GM12878 (cell line): ENCODE measurements around the gene NR2F1-AS1. TPM values are rescaled to one million over a fixed set of nuclear protein-coding genes. Genes with fewer than 3 reads are reported as not detected.

Experiments used
- ATAC-seq: fragments of 200-7000 bp; cut with Tn5 transposase; 3 replicates; pipeline ENCODE4 v1.9.1; 2020; ENCODE audit warnings: mild to moderate bottlenecking, moderate library complexity
- BruUV-seq: library from RNA; stranded (reverse); fragments of 400-500 nt; replicated peaks from 2 replicates; lab custom pipeline; 2021; lab: Mats Ljungman, UMichigan
- CTCF ChIA-PET: fragments of 300-600 bp; sonication (Branson Sonifier 250); formaldehyde crosslinking; extraction: SDS; loops from one replicate; lab custom pipeline; 2021; ENCODE audit warnings: inconsistent platforms; lab: Yijun Ruan, JAX
- POLR2A ChIA-PET: fragments of 350-600 bp; formaldehyde crosslinking; extraction: SDS; loops from one replicate; lab custom pipeline; 2021; ENCODE audit warnings: inconsistent platforms; lab: Charles Lee
- RAD21 ChIA-PET: fragments of 300-600 bp; sonication (Branson Sonifier 250); formaldehyde crosslinking; loops from one replicate; lab custom pipeline; 2023; ENCODE audit warnings: antibody characterized with exemption; ENCODE audit not compliant: unreplicated experiment; lab: Charles Lee
- SMC1A ChIA-PET: fragments of 300-600 bp; sonication (Branson Sonifier 250); formaldehyde crosslinking; loops from one replicate; lab custom pipeline; 2023; ENCODE audit not compliant: unreplicated experiment, uncharacterized antibody; lab: Charles Lee
- DNase-seq: peaks from one replicate; pipeline ENCODE4 v3.0.0-alpha.2; 2011; ENCODE audit warnings: low read depth, low spot score
- FAIRE-seq: peaks from 3 replicates; lab custom pipeline; 2011; peaks lifted over from hg19 to GRCh38; lab: Jason Lieb, UNC
- H2AFZ ChIP-seq: 2 replicates; pipeline ENCODE4 v1.6.0; 2011; ENCODE audit warnings: low read depth, low read length, control low read depth; ENCODE audit not compliant: control insufficient read depth
- H3K27ac ChIP-seq: 2 replicates; pipeline ENCODE4 v1.5.1; 2011; ENCODE audit warnings: control low read depth; ENCODE audit not compliant: control insufficient read depth, insufficient read depth
- H3K27me3 ChIP-seq, 2 experiments: replicated peaks in 1 of 2; 2 replicates each; pipeline versions ENCODE4 v1.6.0 to v1.6.1; 2011; ENCODE audit warnings: low read length in 1 of 2; ENCODE audit not compliant: control insufficient read depth in 2 of 2, insufficient read depth in 2 of 2
- H3K36me3 ChIP-seq, 2 experiments: 2 replicates each; pipeline ENCODE4 v1.5.1; 2011; ENCODE audit warnings: low read length in 1 of 2; ENCODE audit not compliant: control insufficient read depth in 2 of 2, insufficient read depth in 2 of 2
- H3K4me1 ChIP-seq: 2 replicates; pipeline ENCODE4 v1.6.1; 2011; ENCODE audit warnings: mild to moderate bottlenecking, low read length, moderate library complexity, mixed read lengths; ENCODE audit not compliant: control insufficient read depth, insufficient read depth
- H3K4me2 ChIP-seq: 2 replicates; pipeline ENCODE4 v1.6.0; 2011; ENCODE audit warnings: control low read depth; ENCODE audit not compliant: control insufficient read depth, insufficient read depth
- H3K4me3 ChIP-seq: fragments of 200-600 bp; sonication (generic); 2 replicates; pipeline ENCODE4 v1.5.1; 2016
- H3K79me2 ChIP-seq: 2 replicates; pipeline ENCODE4 v1.6.0; 2011; ENCODE audit warnings: low read length; ENCODE audit not compliant: control insufficient read depth, insufficient read depth
- H3K9ac ChIP-seq: 2 replicates; pipeline ENCODE4 v1.8.0; 2011; ENCODE audit warnings: low read length, control low read depth, mixed read lengths; ENCODE audit not compliant: control insufficient read depth, insufficient read depth
- H3K9me3 ChIP-seq: replicated peaks from 3 replicates; pipeline ENCODE4 v1.5.1; 2011; ENCODE audit warnings: mild to moderate bottlenecking, low read length; ENCODE audit not compliant: control insufficient read depth, insufficient read depth
- H4K20me1 ChIP-seq: 2 replicates; pipeline ENCODE4 v1.6.0; 2011; ENCODE audit not compliant: control insufficient read depth, insufficient read depth
- CHD1 ChIP-seq: IDR thresholded peaks from 2 replicates; pipeline ENCODE4 v1.6.1; 2012; ENCODE audit warnings: low read depth, low read length, improper control_type of control experiment
- HSF1 ChIP-seq: fragments of 150-350 bp; IDR thresholded peaks from 2 replicates; pipeline ENCODE4 v1.6.1; 2014; ENCODE audit warnings: mild to moderate bottlenecking, low read depth, low read length
- MEF2A ChIP-seq: IDR thresholded peaks from 2 replicates; pipeline ENCODE4 v1.6.1; 2011; ENCODE audit warnings: low read depth, mild to moderate bottlenecking, low read length, moderate library complexity; ENCODE audit not compliant: insufficient read depth
- NBN ChIP-seq: fragments of 450-650 bp; IDR thresholded peaks from 2 replicates; pipeline ENCODE4 v1.6.1; 2016
- NKRF ChIP-seq: fragments of 450-650 bp; conservative IDR thresholded peaks from 2 replicates; pipeline ENCODE4 v1.6.1; 2017; ENCODE audit warnings: mild to moderate bottlenecking, moderate library complexity
- RB1 ChIP-seq: fragments of 450-650 bp; formaldehyde crosslinking; IDR thresholded peaks from 2 replicates; pipeline ENCODE4 v1.6.1; 2017; ENCODE audit warnings: mild to moderate bottlenecking, borderline replicate concordance
- SREBF1 ChIP-seq: IDR thresholded peaks from 2 replicates; pipeline ENCODE4 v1.6.1; 2012; ENCODE audit warnings: mild to moderate bottlenecking, low read length
- STAT3 ChIP-seq: IDR thresholded peaks from 2 replicates; pipeline ENCODE4 v1.6.1; 2011; ENCODE audit warnings: low read depth, low read length, improper control_type of control experiment
- TCF3 ChIP-seq: IDR thresholded peaks from 2 replicates; pipeline ENCODE4 v1.6.1; 2012; ENCODE audit warnings: low read depth, mild to moderate bottlenecking, low read length, borderline replicate concordance; ENCODE audit not compliant: insufficient read depth
- YY1 ChIP-seq: IDR thresholded peaks from 2 replicates; pipeline ENCODE4 v1.6.1; 2011; ENCODE audit warnings: low read depth, mild to moderate bottlenecking, low read length
- ZNF24 ChIP-seq: fragments of 450-650 bp; IDR thresholded peaks from 2 replicates; pipeline ENCODE4 v1.6.1; 2017; ENCODE audit warnings: antibody characterized with exemption, mild to moderate bottlenecking
- WGBS: methylation state at CpG from one replicate; pipeline ENCODE4 v1.1.6; 2016; ENCODE audit warnings: low lambda C conversion rate; ENCODE audit not compliant: insufficient replicate concordance, insufficient coverage; ENCODE audit errors: missing lambda C conversion rate; 5-methylcytosine and 5-hydroxymethylcytosine counted together
- in situ Hi-C: fragments of 300-500 bp; cut with MboI; formaldehyde crosslinking; loops from 9 replicates; pipeline ENCODE4 v1.14.3; 2018; ENCODE audit warnings: mixed read lengths
- intact Hi-C: fragments of 100-400 bp; cut with micrococcal nuclease; formaldehyde crosslinking; loops from one replicate; pipeline ENCODE4 v1.14.2; 2022; ENCODE audit not compliant: unreplicated experiment
- polyA plus RNA-seq, 11 experiments: library from polyadenylated mRNA; depleted of rRNA in 4 of 11; unstranded in 6 of 11; stranded (reverse) in 5 of 11; fragments of >200 nt; fragmentation: Nextera tagmentation in 4 of 11; fragmentation: Illumina TruSeq in 1 of 11; extraction: Ambion mirVana in 4 of 11; extraction: Trizol in 1 of 11; gene quantifications; 1 replicate in 1 of 11; 2 replicates in 10 of 11; pipeline versions ENCODE4 v1.2.1 to v1.2.3, GENCODE V29; 2011 to 2016; ENCODE audit warnings: inconsistent platforms in 2 of 11, missing spikeins in 2 of 11, low read depth in 1 of 11
- total RNA-seq, 4 experiments: library from RNA; depleted of rRNA in 3 of 4; stranded (reverse); fragments of >200 nt in 3 of 4; fragmentation: Illumina TruSeq in 1 of 4; extraction: Trizol in 1 of 4; gene quantifications; 2 replicates each; pipeline versions ENCODE4 v1.2.1 to v1.2.3, GENCODE V29; 2013 to 2021
- TF ChIP-seq, protein P1 (sequence below): fragments of 450-650 bp; IDR thresholded peaks from 2 replicates; pipeline ENCODE4 v1.6.1; 2017; ENCODE audit warnings: borderline replicate concordance
- TF ChIP-seq, protein P2 (sequence below): fragments of 450-650 bp; IDR thresholded peaks from 2 replicates; pipeline ENCODE4 v1.6.1; 2017; ENCODE audit warnings: mild to moderate bottlenecking, moderate library complexity

The NR2F1-AS1 gene
- total and polyA plus RNA-seq, 10 of the 15 experiments (the other 5 are each of a cell fraction or from before 2014, with no cell fraction given) = 0.11 to 0.85 (median 0.27) TPM

GRCh38 chr5:93431250-93431649 is 149.8 kb downstream of the NR2F1-AS1 start (continued):
- TF ChIP-seq, protein P1, sequence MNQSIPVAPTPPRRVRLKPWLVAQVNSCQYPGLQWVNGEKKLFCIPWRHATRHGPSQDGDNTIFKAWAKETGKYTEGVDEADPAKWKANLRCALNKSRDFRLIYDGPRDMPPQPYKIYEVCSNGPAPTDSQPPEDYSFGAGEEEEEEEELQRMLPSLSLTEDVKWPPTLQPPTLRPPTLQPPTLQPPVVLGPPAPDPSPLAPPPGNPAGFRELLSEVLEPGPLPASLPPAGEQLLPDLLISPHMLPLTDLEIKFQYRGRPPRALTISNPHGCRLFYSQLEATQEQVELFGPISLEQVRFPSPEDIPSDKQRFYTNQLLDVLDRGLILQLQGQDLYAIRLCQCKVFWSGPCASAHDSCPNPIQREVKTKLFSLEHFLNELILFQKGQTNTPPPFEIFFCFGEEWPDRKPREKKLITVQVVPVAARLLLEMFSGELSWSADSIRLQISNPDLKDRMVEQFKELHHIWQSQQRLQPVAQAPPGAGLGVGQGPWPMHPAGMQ = no peak
- TF ChIP-seq MEF2A (no peak), STAT3 (no peak), NKRF (no peak), ZNF24 (no peak)

DNA sequence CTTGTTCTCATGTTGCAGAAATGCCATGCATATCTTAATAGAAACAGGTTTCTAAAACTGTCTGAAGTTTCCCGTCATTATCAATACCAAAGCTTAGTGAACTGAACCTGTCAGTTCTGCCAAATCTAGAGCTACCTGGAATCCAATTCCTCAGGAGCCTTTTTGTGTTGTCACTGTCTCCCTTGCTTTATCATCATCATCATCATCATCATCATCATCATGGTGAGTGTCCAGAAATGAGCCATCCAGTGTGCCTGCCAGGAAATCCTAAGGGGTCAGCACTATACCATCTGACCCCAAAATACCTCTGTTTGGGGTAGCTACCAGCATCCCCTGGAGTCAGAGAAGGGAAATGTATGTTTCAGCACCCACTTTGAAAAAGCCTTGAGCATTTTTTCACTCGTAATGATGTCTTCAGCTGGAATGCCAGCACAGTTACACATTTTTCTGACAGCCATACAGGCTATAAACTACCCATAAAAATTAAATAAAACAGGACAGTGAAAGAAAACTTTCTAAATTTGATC is 150.3 kb downstream of the NR2F1-AS1 start:
- Histone ChIP-seq H3K9me3 (no peaks in the 10 kb centered on the region), H3K4me3 (no peak overlapping the region), H3K9ac (no peak overlapping the region), H3K36me3 (no peaks in the 10 kb centered on the region), H2AFZ (no peak overlapping the region), H4K20me1 (no peaks in the 10 kb centered on the region), H3K4me1 (no peaks in the 10 kb centered on the region), H3K79me2 (no peaks in the 10 kb centered on the region), H3K27ac (no peak overlapping the region), H3K4me2 (no peak overlapping the region), H3K27me3 (no peaks in the 10 kb centered on the region)
- intact Hi-C loops = no loop called here
- WGBS = 44% methylated on average over 2 of the region's 2 CpGs
- in situ Hi-C loops = no loop called here
- DNase-seq = no peak
- RAD21 ChIA-PET = no interaction called here
- SMC1A ChIA-PET = interaction anchor here (1.4 kb wide), 2 partner anchors 10 to 14 kb away, joined by 5 read pairs; no protein-coding TSS in a partner anchor
- no peak for ATAC-seq
- CTCF ChIA-PET = no interaction called here
- BruUV-seq = no TSS peak
- no peak for FAIRE-seq
- POLR2A ChIA-PET = no interaction called here
- TF ChIP-seq NBN (no peak), RB1 (no peak), CHD1 (no peak), YY1 (no peak), SREBF1 (no peak), HSF1 (no peak), TCF3 (no peak)
- TF ChIP-seq, protein P2, sequence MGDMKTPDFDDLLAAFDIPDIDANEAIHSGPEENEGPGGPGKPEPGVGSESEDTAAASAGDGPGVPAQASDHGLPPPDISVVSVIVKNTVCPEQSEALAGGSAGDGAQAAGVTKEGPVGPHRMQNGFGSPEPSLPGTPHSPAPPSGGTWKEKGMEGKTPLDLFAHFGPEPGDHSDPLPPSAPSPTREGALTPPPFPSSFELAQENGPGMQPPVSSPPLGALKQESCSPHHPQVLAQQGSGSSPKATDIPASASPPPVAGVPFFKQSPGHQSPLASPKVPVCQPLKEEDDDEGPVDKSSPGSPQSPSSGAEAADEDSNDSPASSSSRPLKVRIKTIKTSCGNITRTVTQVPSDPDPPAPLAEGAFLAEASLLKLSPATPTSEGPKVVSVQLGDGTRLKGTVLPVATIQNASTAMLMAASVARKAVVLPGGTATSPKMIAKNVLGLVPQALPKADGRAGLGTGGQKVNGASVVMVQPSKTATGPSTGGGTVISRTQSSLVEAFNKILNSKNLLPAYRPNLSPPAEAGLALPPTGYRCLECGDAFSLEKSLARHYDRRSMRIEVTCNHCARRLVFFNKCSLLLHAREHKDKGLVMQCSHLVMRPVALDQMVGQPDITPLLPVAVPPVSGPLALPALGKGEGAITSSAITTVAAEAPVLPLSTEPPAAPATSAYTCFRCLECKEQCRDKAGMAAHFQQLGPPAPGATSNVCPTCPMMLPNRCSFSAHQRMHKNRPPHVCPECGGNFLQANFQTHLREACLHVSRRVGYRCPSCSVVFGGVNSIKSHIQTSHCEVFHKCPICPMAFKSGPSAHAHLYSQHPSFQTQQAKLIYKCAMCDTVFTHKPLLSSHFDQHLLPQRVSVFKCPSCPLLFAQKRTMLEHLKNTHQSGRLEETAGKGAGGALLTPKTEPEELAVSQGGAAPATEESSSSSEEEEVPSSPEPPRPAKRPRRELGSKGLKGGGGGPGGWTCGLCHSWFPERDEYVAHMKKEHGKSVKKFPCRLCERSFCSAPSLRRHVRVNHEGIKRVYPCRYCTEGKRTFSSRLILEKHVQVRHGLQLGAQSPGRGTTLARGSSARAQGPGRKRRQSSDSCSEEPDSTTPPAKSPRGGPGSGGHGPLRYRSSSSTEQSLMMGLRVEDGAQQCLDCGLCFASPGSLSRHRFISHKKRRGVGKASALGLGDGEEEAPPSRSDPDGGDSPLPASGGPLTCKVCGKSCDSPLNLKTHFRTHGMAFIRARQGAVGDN = no peak
